SK-N-SH (cell line): ENCODE measurements around the gene INF2. TPM values are rescaled to one million over a fixed set of nuclear protein-coding genes. Genes with fewer than 3 reads are reported as not detected.

Experiments used
- CTCF ChIA-PET: fragments of 300-600, 350-600 bp; formaldehyde crosslinking; extraction: SDS; loops from one replicate; lab custom pipeline; 2021; lab: Yijun Ruan, JAX
- POLR2A ChIA-PET: fragments of 350-600 bp; sonication (Branson Sonifier 250); formaldehyde crosslinking; extraction: SDS; loops from one replicate; lab custom pipeline; 2020; ENCODE audit warnings: antibody characterized with exemption, inconsistent platforms; lab: Yijun Ruan, JAX
- DNase-seq: peaks from one replicate; pipeline ENCODE4 v3.0.0; 2012
- H2AFZ ChIP-seq: fragments of 200-600 bp; sonication (generic); 2 replicates; pipeline ENCODE4 v1.8.1; 2016; ENCODE audit warnings: antibody characterized with exemption, mild to moderate bottlenecking, low read depth
- H3F3A ChIP-seq: fragments of 200-600 bp; sonication (generic); replicated peaks from 2 replicates; pipeline ENCODE3; 2016; ENCODE audit warnings: antibody characterized with exemption, mild to moderate bottlenecking; ENCODE audit not compliant: insufficient read depth
- H3K27ac ChIP-seq, 2 experiments: fragments of 200-500 bp in 1 of 2; fragments of 200-600 bp in 1 of 2; sonication (Bioruptor generic) in 1 of 2; sonication (generic), shearing (Covaris generic) in 1 of 2; 2 replicates each; pipeline versions ENCODE4 v1.5.1 to v1.6.1; 2014 to 2016; ENCODE audit warnings: low read depth in 2 of 2, inconsistent platforms in 1 of 2, low read length in 1 of 2, mild to moderate bottlenecking in 1 of 2, mixed read lengths in 1 of 2
- H3K27me3 ChIP-seq: fragments of 200-600 bp; sonication (generic), shearing (Covaris generic); 2 replicates; pipeline ENCODE4 v1.6.1; 2016; ENCODE audit warnings: mixed run types; ENCODE audit not compliant: insufficient read depth
- H3K36me3 ChIP-seq, 2 experiments: fragments of 200-500 bp in 1 of 2; fragments of 200-600 bp in 1 of 2; sonication (Bioruptor generic) in 1 of 2; sonication (generic) in 1 of 2; replicated peaks in 1 of 2; 2 replicates each; pipeline versions ENCODE3 to v1.5.1; 2014 to 2016; ENCODE audit warnings: low read length in 1 of 2, mild to moderate bottlenecking in 1 of 2; ENCODE audit not compliant: insufficient read depth in 2 of 2, control insufficient read depth in 1 of 2
- H3K4me1 ChIP-seq, 2 experiments: fragments of 200-500 bp in 1 of 2; fragments of 200-600 bp in 1 of 2; sonication (Bioruptor generic) in 1 of 2; sonication (generic), shearing (Covaris generic) in 1 of 2; 2 replicates each; pipeline versions ENCODE4 v1.5.1 to v1.6.1; 2014 to 2016; ENCODE audit warnings: low read depth in 1 of 2, low read length in 1 of 2, mixed run types in 1 of 2; ENCODE audit not compliant: insufficient read depth in 2 of 2, control insufficient read depth in 1 of 2
- H3K4me2 ChIP-seq: fragments of 200-600 bp; sonication (generic), shearing (Covaris generic); 2 replicates; pipeline ENCODE4 v1.6.1; 2017; ENCODE audit warnings: mixed run types
- H3K4me3 ChIP-seq, 2 experiments: fragments of 200-500 bp in 1 of 2; fragments of 200-600 bp in 1 of 2; sonication (Bioruptor generic) in 1 of 2; sonication (generic), shearing (Covaris generic) in 1 of 2; 2 replicates each; pipeline versions ENCODE4 v1.5.1 to v1.8.1; 2014 to 2016; ENCODE audit warnings: low read depth in 2 of 2, inconsistent platforms in 1 of 2, low read length in 1 of 2, mild to moderate bottlenecking in 1 of 2, mixed read lengths in 1 of 2, moderate library complexity in 1 of 2
- H3K79me2 ChIP-seq: fragments of 200-600 bp; sonication (generic); 2 replicates; pipeline ENCODE4 v1.8.1; 2017; ENCODE audit warnings: mild to moderate bottlenecking; ENCODE audit not compliant: insufficient read depth
- H3K9ac ChIP-seq: fragments of 200-600 bp; sonication (generic); 2 replicates; pipeline ENCODE4 v1.6.1; 2017; ENCODE audit warnings: mixed run types
- H3K9me2 ChIP-seq: fragments of 200-600 bp; sonication (generic); 2 replicates; pipeline ENCODE4 v1.6.1; 2017; ENCODE audit warnings: mixed run types
- H3K9me3 ChIP-seq: fragments of 200-600 bp; sonication (generic); 2 replicates; pipeline ENCODE4 v1.6.1; 2017; ENCODE audit warnings: mixed run types, mild to moderate bottlenecking, moderate library complexity
- H4K20me1 ChIP-seq: fragments of 200-600 bp; sonication (generic); 2 replicates; pipeline ENCODE4 v1.6.1; 2017; ENCODE audit warnings: mild to moderate bottlenecking, mixed run types; ENCODE audit not compliant: insufficient read depth
- CTCF ChIP-seq: fragments of 200-600 bp; sonication (generic); IDR thresholded peaks from 2 replicates; pipeline ENCODE4 v1.6.1; 2017; ENCODE audit warnings: antibody characterized with exemption, mild to moderate bottlenecking, moderate library complexity
- ELF1 ChIP-seq: IDR thresholded peaks from 2 replicates; pipeline ENCODE4 v1.4.0; 2012
- EP300 ChIP-seq, 2 experiments: IDR thresholded peaks; 2 replicates each; pipeline versions ENCODE4 v1.4.0 to v1.6.1; 2012; ENCODE audit warnings: borderline replicate concordance in 1 of 2, low read depth in 1 of 2, low read length in 1 of 2
- EZH2phosphoT487 ChIP-seq: fragments of 200-600 bp; sonication (generic); IDR thresholded peaks from 2 replicates; pipeline ENCODE4 v1.6.1; 2017; ENCODE audit warnings: low read depth, mixed run types, mild to moderate bottlenecking, antibody characterized with exemption, moderate library complexity, borderline replicate concordance
- FOXJ3 ChIP-seq: sonication (generic); formaldehyde crosslinking; IDR thresholded peaks from 2 replicates; pipeline ENCODE4 v1.5.1; 2020; ENCODE audit warnings: mild to moderate bottlenecking, missing genetic modification reagents
- JUND ChIP-seq: IDR thresholded peaks from 2 replicates; pipeline ENCODE4 v1.4.0; 2012
- MXI1 ChIP-seq: IDR thresholded peaks from 2 replicates; pipeline ENCODE4 v1.6.1; 2012; ENCODE audit warnings: mild to moderate bottlenecking, low read depth, low read length, improper control_type of control experiment
- NFIC ChIP-seq: IDR thresholded peaks from 2 replicates; pipeline ENCODE4 v1.4.0; 2012; ENCODE audit warnings: borderline replicate concordance
- POLR2AphosphoS5 ChIP-seq: IDR thresholded peaks from 2 replicates; pipeline ENCODE4 v1.6.1; 2012; ENCODE audit warnings: low read depth, low read length
- RAD21 ChIP-seq: IDR thresholded peaks from 2 replicates; pipeline ENCODE4 v1.6.1; 2012; ENCODE audit warnings: mild to moderate bottlenecking, low read length
- RCOR1 ChIP-seq: fragments of 150-350 bp; IDR thresholded peaks from 2 replicates; pipeline ENCODE4 v1.6.1; 2017; ENCODE audit warnings: antibody characterized with exemption, low read length
- RXRA ChIP-seq: IDR thresholded peaks from 2 replicates; pipeline ENCODE4 v1.4.0; 2012; ENCODE audit warnings: low read depth, mild to moderate bottlenecking, borderline replicate concordance
- TCF12 ChIP-seq: IDR thresholded peaks from 2 replicates; pipeline ENCODE4 v1.4.0; 2012
- TEAD4 ChIP-seq: IDR thresholded peaks from 2 replicates; pipeline ENCODE4 v1.4.0; 2012; ENCODE audit warnings: mild to moderate bottlenecking, borderline replicate concordance; ENCODE audit not compliant: insufficient read depth
- USF2 ChIP-seq: fragments of 150-350 bp; IDR thresholded peaks from 2 replicates; pipeline ENCODE4 v1.6.1; 2017; ENCODE audit warnings: antibody characterized with exemption, low read length, low read depth, borderline replicate concordance
- YY1 ChIP-seq: IDR thresholded peaks from 2 replicates; pipeline ENCODE4 v1.4.0; 2012; ENCODE audit warnings: low read depth, mild to moderate bottlenecking
- ZBTB33 ChIP-seq: IDR thresholded peaks from 2 replicates; pipeline ENCODE4 v1.4.0; 2012; ENCODE audit warnings: low read depth, borderline replicate concordance
- WGBS: methylation state at CpG from one replicate; pipeline ENCODE4 v1.1.6; 2017; ENCODE audit warnings: low lambda C conversion rate; 5-methylcytosine and 5-hydroxymethylcytosine counted together
- polyA plus RNA-seq, 3 experiments: library from polyadenylated mRNA; depleted of rRNA; stranded (reverse); fragments of >200 nt; gene quantifications; 2 replicates each; pipeline ENCODE4 v1.2.3, GENCODE V29; 2012

INF2 gene
- polyA plus RNA-seq, 1 of the 3 experiments (the other 2 are of a cell fraction): 32.5 TPM

GRCh38 chr14:104654119-104654518 lies 35.3 kb upstream of the INF2 start:
- Histone ChIP-seq H3K9ac (no peak overlapping the region), H4K20me1 (no peaks in the 10 kb centered on the region), H3K27ac (no peak overlapping the region), H3K4me1 (peaks cover 0 to 2% of the 10 kb centered on the region in 2 experiments; a peak in 1 of 4 replicates)
- 85% methylated on average over 6 of the region's 6 CpGs for WGBS
- TF ChIP-seq USF2 (no peak), EZH2phosphoT487 (no peak), MXI1 (no peak), TEAD4 (no peak), RCOR1 (no peak), FOXJ3 (no peak), ELF1 (no peak), ZBTB33 (no peak), RAD21 (no peak), YY1 (no peak), NFIC (no peak), JUND (no peak), TCF12 (no peak), RXRA (no peak), EP300 (IDR thresholded peaks at IDR 0.05; ENCODE audit: borderline replicate concordance in 1 of 2, low read depth in 1 of 2, low read length in 1 of 2) (no peak), POLR2AphosphoS5 (no peak), CTCF (no peak)
- TF ChIP-seq, all 33 proteins: peak for 0
- H3K27me3 ChIP-seq: no peaks in the 10 kb centered on the region
- H3K4me2 ChIP-seq: no peak overlapping the region
- no peak overlapping the region for H2AFZ ChIP-seq
- no peaks in the 10 kb centered on the region for H3K79me2 ChIP-seq
- DNase-seq: no peak
- H3K36me3 ChIP-seq: no peaks in the 10 kb centered on the region
- CTCF ChIA-PET: interaction anchor here (1.5 kb wide), 1 partner anchor 14 kb away, joined by 3 read pairs; no protein-coding TSS in a partner anchor
- no peaks in the 10 kb centered on the region for H3K9me2 ChIP-seq
- no peaks in the 10 kb centered on the region for H3F3A ChIP-seq
- POLR2A ChIA-PET: no interaction called here
- no peaks in the 10 kb centered on the region for H3K9me3 ChIP-seq
- no peak overlapping the region for H3K4me3 ChIP-seq
